Dermis microvascular lymphatic vessel endothelial cell (primary cell): Measurements from ENCODE around the gene RAB40C. TPM values are rescaled to one million over a fixed set of nuclear protein-coding genes. Genes with fewer than 3 reads are reported as not detected.

Experiments used
- DNase-seq, 2 donors: peaks; one replicate each; pipeline versions ENCODE4 v3.0.0 to v3.0.0-alpha.2; 2010; ENCODE audit warnings: low read depth in 2 of 2
- total RNA-seq: library from RNA; depleted of rRNA; stranded (reverse); fragments of >200 nt; gene quantifications from 2 replicates; pipeline ENCODE4 v1.2.1, GENCODE V29; 2014

RAB40C gene
- total RNA-seq, 1 donor from 2014 or later: 9.2 TPM

- DNase-seq: no peak
Measured at GRCh38 chr16:666572-666971, 76.7 kb downstream of the RAB40C start.

- no peak for DNase-seq
Measured at GRCh38 chr16:667113-667779, 77.4 kb downstream of the RAB40C start.

- DNase-seq: peak; percentile 73 to 93
Measured at GRCh38 chr16:667780-668518, 78.1 kb downstream of the RAB40C start, which contains the start of gene RHOT2. Gene RHOT2, plus strand, starts transcription at chr16:668132. Its CDS starts 68 bp downstream, at chr16:668200.

- DNase-seq: peak in 1 of 2 donors; percentile 18
Measured at GRCh38 chr16:668519-669171, 78.8 kb downstream of the RAB40C start.

GRCh38 chr16:669666-670065 lies 79.8 kb downstream of the RAB40C start:
- DNase-seq: no peak

GRCh38 chr16:670485-671352 lies 80.9 kb downstream of the RAB40C start:
- no peak for DNase-seq

GRCh38 chr16:671353-672131 lies 81.7 kb downstream of the RAB40C start:
- DNase-seq: no peak

GRCh38 chr16:672371-672770 lies 82.5 kb downstream of the RAB40C start:
- no peak for DNase-seq

GRCh38 chr16:672851-673250 lies 83.0 kb downstream of the RAB40C start:
- no peak for DNase-seq

- DNase-seq: no peak
Measured at GRCh38 chr16:673399-673991, 83.6 kb downstream of the RAB40C start.

GRCh38 chr16:674214-674881 lies 84.5 kb downstream of the RAB40C start:
- DNase-seq: no peak

GRCh38 chr16:674968-675883 lies 85.4 kb downstream of the RAB40C start, which contains the start of gene RHBDL1:
Gene RHBDL1, plus strand, starts transcription at chr16:675671. Its CDS starts 120 bp downstream, at chr16:675791.
- no peak for DNase-seq

GRCh38 chr16:675884-676564 lies 86.2 kb downstream of the RAB40C start:
- no peak for DNase-seq

GRCh38 chr16:676565-676902 lies 86.7 kb downstream of the RAB40C start:
- no peak for DNase-seq

- DNase-seq: no peak
Measured at GRCh38 chr16:676913-677312, 87.0 kb downstream of the RAB40C start.

GRCh38 chr16:677316-678190 lies 87.7 kb downstream of the RAB40C start:
- no peak for DNase-seq

- DNase-seq: no peak
Measured at GRCh38 chr16:678209-678857, 88.5 kb downstream of the RAB40C start.
